ENCODE results near the gene ELMO1.

ELMO1 gene

GRCh38 chr7:37100735-37101331, 347.8 kb downstream of the ELMO1 start:
- TF ChIP-seq EZH2 (IDR thresholded peaks at IDR 0.05; ENCODE audit: borderline replicate concordance, low read depth, low read length, severe bottlenecking) = no peak
- TF ChIP-seq, protein P1, sequence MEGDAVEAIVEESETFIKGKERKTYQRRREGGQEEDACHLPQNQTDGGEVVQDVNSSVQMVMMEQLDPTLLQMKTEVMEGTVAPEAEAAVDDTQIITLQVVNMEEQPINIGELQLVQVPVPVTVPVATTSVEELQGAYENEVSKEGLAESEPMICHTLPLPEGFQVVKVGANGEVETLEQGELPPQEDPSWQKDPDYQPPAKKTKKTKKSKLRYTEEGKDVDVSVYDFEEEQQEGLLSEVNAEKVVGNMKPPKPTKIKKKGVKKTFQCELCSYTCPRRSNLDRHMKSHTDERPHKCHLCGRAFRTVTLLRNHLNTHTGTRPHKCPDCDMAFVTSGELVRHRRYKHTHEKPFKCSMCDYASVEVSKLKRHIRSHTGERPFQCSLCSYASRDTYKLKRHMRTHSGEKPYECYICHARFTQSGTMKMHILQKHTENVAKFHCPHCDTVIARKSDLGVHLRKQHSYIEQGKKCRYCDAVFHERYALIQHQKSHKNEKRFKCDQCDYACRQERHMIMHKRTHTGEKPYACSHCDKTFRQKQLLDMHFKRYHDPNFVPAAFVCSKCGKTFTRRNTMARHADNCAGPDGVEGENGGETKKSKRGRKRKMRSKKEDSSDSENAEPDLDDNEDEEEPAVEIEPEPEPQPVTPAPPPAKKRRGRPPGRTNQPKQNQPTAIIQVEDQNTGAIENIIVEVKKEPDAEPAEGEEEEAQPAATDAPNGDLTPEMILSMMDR (IDR thresholded peaks at IDR 0.05; ENCODE audit: borderline replicate concordance, extremely low read depth, low read length, poor library complexity, severe bottlenecking) = no peak
- Histone ChIP-seq H3K9ac (ENCODE audit: low read depth, low read length) (no peak overlapping the region), H4K20me1 (ENCODE audit: insufficient read depth, low read length) (no peaks in the 10 kb centered on the region), H3K4me1 (ENCODE audit: insufficient read depth, low read length) (peaks cover 9% of the 10 kb centered on the region), H3K9me3 (ENCODE audit: insufficient read depth, low read length, severe bottlenecking) (no peaks in the 10 kb centered on the region), H3K4me3 (ENCODE audit: low read depth in 1 of 2, low read length in 2 of 2) (no peak overlapping the region), H3K4me2 (ENCODE audit: insufficient read depth, low read length) (no peak overlapping the region), H2AFZ (ENCODE audit: low read depth, low read length) (no peak overlapping the region), H3K27me3 (ENCODE audit: insufficient read depth, low read length, poor library complexity) (no peaks in the 10 kb centered on the region), H3K79me2 (ENCODE audit: insufficient read depth, low read length) (no peaks in the 10 kb centered on the region), H3K36me3 (ENCODE audit: insufficient read depth, low read length) (peaks cover 5% of the 10 kb centered on the region; the same call in 1 of the 2 replicates), H3K27ac (ENCODE audit: low read length) (no peak overlapping the region)
- ATAC-seq (ENCODE audit: insufficient read depth, low read depth) (peak; percentile 42; the same call in 2 of the 3 replicates), DNase-seq (no peak)

GRCh38 chr7:37098762-37099161, 349.9 kb downstream of the ELMO1 start:
- ATAC-seq (ENCODE audit: insufficient read depth, low read depth) (no peak), DNase-seq (no peak)
- Histone ChIP-seq H3K79me2 (ENCODE audit: insufficient read depth, low read length) (no peaks in the 10 kb centered on the region), H3K36me3 (ENCODE audit: insufficient read depth, low read length) (peaks cover 25% of the 10 kb centered on the region), H4K20me1 (ENCODE audit: insufficient read depth, low read length) (no peaks in the 10 kb centered on the region), H2AFZ (ENCODE audit: low read depth, low read length) (no peak overlapping the region), H3K9ac (ENCODE audit: low read depth, low read length) (no peak overlapping the region), H3K9me3 (ENCODE audit: insufficient read depth, low read length, severe bottlenecking) (no peaks in the 10 kb centered on the region), H3K4me2 (ENCODE audit: insufficient read depth, low read length) (no peak overlapping the region), H3K4me3 (ENCODE audit: low read depth in 1 of 2, low read length in 2 of 2) (no peak overlapping the region), H3K27me3 (ENCODE audit: insufficient read depth, low read length, poor library complexity) (no peaks in the 10 kb centered on the region), H3K27ac (ENCODE audit: low read length) (no peak overlapping the region), H3K4me1 (ENCODE audit: insufficient read depth, low read length) (peaks cover 9% of the 10 kb centered on the region)
- no peak for TF ChIP-seq EZH2 (IDR thresholded peaks at IDR 0.05; ENCODE audit: borderline replicate concordance, low read depth, low read length, severe bottlenecking)
- TF ChIP-seq, protein P1 (IDR thresholded peaks at IDR 0.05; ENCODE audit: borderline replicate concordance, extremely low read depth, low read length, poor library complexity, severe bottlenecking) = no peak

DNA sequence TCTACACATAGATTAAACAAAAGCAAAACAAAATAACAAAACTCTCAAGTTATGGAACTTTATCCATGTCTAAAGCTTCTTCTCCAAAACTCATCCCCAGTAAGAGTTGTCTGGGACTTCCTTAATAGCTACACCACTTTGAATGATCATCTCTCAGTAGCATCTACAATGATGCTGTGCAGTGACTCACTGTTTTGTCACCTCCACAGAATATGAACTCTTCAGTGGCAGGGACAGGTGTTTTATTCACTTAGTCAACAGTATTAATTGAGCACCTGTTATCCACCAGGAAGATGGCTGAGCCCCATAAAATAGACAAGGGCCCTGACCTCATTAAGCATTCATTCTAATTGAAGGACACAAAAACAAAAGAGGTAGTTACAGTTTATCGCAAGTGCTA, 350.7 kb downstream of the ELMO1 start:
- H3K36me3 ChIP-seq (ENCODE audit: insufficient read depth, low read length) = peaks cover 25% of the 10 kb centered on the region
- no peak overlapping the region for H3K4me2 ChIP-seq (ENCODE audit: insufficient read depth, low read length)
- TF ChIP-seq, protein P1 (IDR thresholded peaks at IDR 0.05; ENCODE audit: borderline replicate concordance, extremely low read depth, low read length, poor library complexity, severe bottlenecking) = no peak
- no peak for TF ChIP-seq EZH2 (IDR thresholded peaks at IDR 0.05; ENCODE audit: borderline replicate concordance, low read depth, low read length, severe bottlenecking)
- H3K9ac ChIP-seq (ENCODE audit: low read depth, low read length) = no peak overlapping the region
- H3K27ac ChIP-seq (ENCODE audit: low read length) = no peak overlapping the region
- H3K9me3 ChIP-seq (ENCODE audit: insufficient read depth, low read length, severe bottlenecking) = no peaks in the 10 kb centered on the region
- peaks cover 9% of the 10 kb centered on the region for H3K4me1 ChIP-seq (ENCODE audit: insufficient read depth, low read length)
- H2AFZ ChIP-seq (ENCODE audit: low read depth, low read length) = no peak overlapping the region
- no peak for DNase-seq
- H3K27me3 ChIP-seq (ENCODE audit: insufficient read depth, low read length, poor library complexity) = no peaks in the 10 kb centered on the region
- no peaks in the 10 kb centered on the region for H4K20me1 ChIP-seq (ENCODE audit: insufficient read depth, low read length)
- no peak overlapping the region for H3K4me3 ChIP-seq (ENCODE audit: low read depth in 1 of 2, low read length in 2 of 2)
- H3K79me2 ChIP-seq (ENCODE audit: insufficient read depth, low read length) = no peaks in the 10 kb centered on the region
- ATAC-seq (ENCODE audit: insufficient read depth, low read depth) = no peak

All from DND-41 (cell line).